GM18508 (cell line): ENCODE data around the gene ARMC9.

Experiments
- ATAC-seq: cut with Tn5 transposase; IDR thresholded peaks from one replicate; pipeline ENCODE4 v1.9.1; 2021; ENCODE audit warnings: moderate number of reproducible peaks; ENCODE audit not compliant: insufficient read depth, unreplicated experiment

The ARMC9 gene

GRCh38 chr2:231357931-231358330 is 159.5 kb downstream of the ARMC9 start:
- no peak for ATAC-seq

GRCh38 chr2:231359441-231359840 is 161.0 kb downstream of the ARMC9 start:
- ATAC-seq = no peak

GRCh38 chr2:231359948-231360347 is 161.5 kb downstream of the ARMC9 start:
- no peak for ATAC-seq

GRCh38 chr2:231360401-231360800 is 162.0 kb downstream of the ARMC9 start:
- ATAC-seq = no peak

GRCh38 chr2:231360881-231361371 is 162.5 kb downstream of the ARMC9 start:
- no peak for ATAC-seq

GRCh38 chr2:231361701-231362554 is 163.5 kb downstream of the ARMC9 start:
- ATAC-seq = no peak

- ATAC-seq = no peak
These were observed 164.2 kb downstream of the ARMC9 start for GRCh38 chr2:231362555-231363184.

GRCh38 chr2:231364061-231364460 is 165.6 kb downstream of the ARMC9 start:
- no peak for ATAC-seq

GRCh38 chr2:231364961-231365810 is 166.8 kb downstream of the ARMC9 start:
- no peak for ATAC-seq

GRCh38 chr2:231367178-231367577 is 168.7 kb downstream of the ARMC9 start:
- ATAC-seq = no peak

GRCh38 chr2:231369580-231370428 is 171.4 kb downstream of the ARMC9 start:
- no peak for ATAC-seq

- ATAC-seq = no peak
These were observed 172.0 kb downstream of the ARMC9 start for GRCh38 chr2:231370429-231370748.

- ATAC-seq = no peak
These were observed 172.5 kb downstream of the ARMC9 start for GRCh38 chr2:231370749-231371429.

GRCh38 chr2:231371430-231372054 is 173.1 kb downstream of the ARMC9 start:
- no peak for ATAC-seq

- no peak for ATAC-seq
These were observed 173.9 kb downstream of the ARMC9 start for GRCh38 chr2:231372326-231372725.

- no peak for ATAC-seq
These were observed 174.8 kb downstream of the ARMC9 start for GRCh38 chr2:231373184-231373583.

GRCh38 chr2:231373786-231374349 is 175.4 kb downstream of the ARMC9 start:
- no peak for ATAC-seq

- ATAC-seq = no peak
These were observed 176.3 kb downstream of the ARMC9 start for GRCh38 chr2:231374771-231375170.
